HG02623 (cell line): Measurements from ENCODE around the gene ZBTB11.
"Not testable (repeated sequence)": the region's sequence is repeated elsewhere in the genome, so short reads cannot be mapped to it uniquely, and the experiment has no call there.

Source experiments
- ATAC-seq: cut with Tn5 transposase; IDR thresholded peaks from one replicate; pipeline ENCODE4 v1.9.1; 2021; ENCODE audit warnings: moderate library complexity; ENCODE audit not compliant: unreplicated experiment

ZBTB11 gene

DNA sequence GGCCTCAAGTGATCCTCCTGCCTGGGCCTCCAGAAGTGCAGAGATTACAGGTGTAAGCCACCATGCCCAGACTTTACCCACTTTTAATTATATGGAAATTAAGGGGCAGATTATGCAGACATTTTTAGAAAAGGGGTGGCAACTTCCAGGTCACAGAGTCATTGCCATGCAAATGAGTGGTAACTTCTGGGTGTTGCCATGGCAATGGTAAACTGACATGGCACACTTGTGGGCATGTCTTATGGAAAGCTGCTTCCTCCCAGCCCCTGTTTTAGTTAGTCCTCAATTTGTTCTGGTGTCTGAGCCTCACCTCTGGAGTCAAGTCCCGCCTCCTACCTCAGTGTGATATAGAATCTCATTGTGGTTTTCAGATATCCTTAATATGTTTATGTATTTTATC, 53.3 kb downstream of the ZBTB11 start:
- no peak for ATAC-seq

- no peak for ATAC-seq
These were observed 57.2 kb downstream of the ZBTB11 start for GRCh38 chr3:101619734-101620133.

DNA sequence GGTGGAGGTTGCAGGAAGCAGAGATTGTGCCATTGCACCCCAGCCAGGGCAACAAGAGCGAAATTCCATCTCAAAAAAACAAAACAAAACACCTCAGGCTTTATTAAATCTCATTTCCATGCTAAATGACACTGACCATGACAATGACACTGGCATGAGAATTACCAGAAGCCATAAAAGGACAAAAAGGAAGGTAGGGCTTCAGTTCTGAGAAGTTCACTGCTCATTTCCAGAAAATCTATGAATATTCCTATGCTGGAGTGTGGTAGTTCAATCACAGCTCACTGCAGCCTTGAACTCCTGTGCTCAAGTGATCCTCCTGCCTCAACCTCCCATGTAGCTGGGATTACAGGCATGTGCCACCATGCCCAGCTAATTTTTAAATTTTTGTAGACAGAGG, 58.2 kb downstream of the ZBTB11 start:
- no peak for ATAC-seq

DNA sequence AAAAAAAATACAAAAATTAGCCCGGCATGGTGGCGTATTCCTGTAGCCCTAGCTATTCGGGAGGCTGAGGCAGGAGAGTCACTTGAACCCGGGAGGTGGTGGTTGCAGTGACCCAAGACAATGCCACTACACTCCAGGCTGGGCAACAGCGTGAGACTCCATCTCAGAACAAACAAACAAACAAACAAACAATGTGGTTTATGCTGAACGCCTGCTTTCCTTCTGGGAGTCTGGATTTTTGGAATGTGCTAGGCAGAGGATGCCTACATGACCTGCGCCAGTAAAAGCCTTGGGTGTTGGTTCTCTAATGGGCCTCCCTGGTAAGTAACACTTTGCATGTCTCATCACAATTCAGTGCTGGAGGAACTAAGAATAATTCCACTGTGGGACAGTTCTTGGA, 59.5 kb downstream of the ZBTB11 start:
- no peak for ATAC-seq

GRCh38 chr3:101615525-101615924, 61.4 kb downstream of the ZBTB11 start:
- no peak for ATAC-seq

DNA sequence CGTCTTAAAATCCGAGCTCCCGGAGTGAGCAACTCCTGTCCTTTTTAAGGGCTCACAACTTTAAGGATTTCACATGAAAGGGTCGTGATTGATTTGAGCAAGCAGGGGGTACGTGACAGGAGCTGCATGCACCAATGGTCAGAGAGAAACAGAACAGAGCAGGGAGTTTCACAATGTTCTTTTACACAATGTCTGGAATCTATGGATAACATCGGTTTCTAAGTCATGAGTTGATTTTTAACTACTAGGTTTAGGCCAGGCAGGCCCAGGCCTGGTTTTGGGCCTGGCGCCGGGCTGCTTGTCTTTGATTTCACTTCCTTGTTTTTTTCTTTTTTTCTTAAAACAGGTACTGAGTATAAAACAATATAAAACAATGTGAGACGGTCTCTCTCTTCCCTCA, 63.9 kb downstream of the ZBTB11 start:
- not testable (repeated sequence) for ATAC-seq

- ATAC-seq, result peak; percentile 57
These were observed 65.9 kb downstream of the ZBTB11 start for GRCh38 chr3:101611023-101611422.

GRCh38 chr3:101605398-101605797, 71.5 kb downstream of the ZBTB11 start:
- ATAC-seq, result not testable (repeated sequence)

DNA sequence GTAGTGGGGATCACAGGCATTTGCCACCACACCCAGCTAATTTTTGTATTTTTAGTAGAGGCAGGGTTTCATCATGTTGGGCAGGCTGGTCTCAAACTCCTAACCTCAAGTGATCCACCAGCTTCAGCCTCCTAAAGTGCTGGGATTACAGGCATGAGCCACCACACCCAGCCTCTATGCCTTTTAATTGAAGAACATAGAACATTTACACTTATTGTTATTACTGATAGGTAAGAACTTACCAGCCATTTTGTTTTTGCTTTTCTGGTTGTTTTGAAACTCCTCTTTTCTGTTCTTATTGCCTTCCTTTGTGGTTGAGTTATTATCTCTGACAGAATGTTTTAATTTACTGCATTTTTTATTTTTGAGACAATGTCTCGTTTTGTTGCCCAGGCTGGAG, 73.7 kb downstream of the ZBTB11 start:
- ATAC-seq, result no peak

GRCh38 chr3:101602731-101603130, 74.2 kb downstream of the ZBTB11 start:
- ATAC-seq, result no peak
